Head of caudate nucleus (tissue), 42 donors: Measurements from ENCODE around the gene PLD6.
"Not testable (repeated sequence)": the region's sequence is repeated elsewhere in the genome, so short reads cannot be mapped to it uniquely, and the experiment has no call there.

ENCODE experiments used
- DNase-seq, 42 donors: peaks; one replicate each; pipeline versions ENCODE4 v3.0.0 to v3.0.0-alpha.2; 2020 to 2021; ENCODE audit warnings: mixed read lengths in 7 of 42
- intact Hi-C: fragments of 100-400 bp; cut with DNase I; formaldehyde crosslinking; loops from one replicate; pipeline ENCODE4 v1.15.0; 2022

The PLD6 gene

DNA sequence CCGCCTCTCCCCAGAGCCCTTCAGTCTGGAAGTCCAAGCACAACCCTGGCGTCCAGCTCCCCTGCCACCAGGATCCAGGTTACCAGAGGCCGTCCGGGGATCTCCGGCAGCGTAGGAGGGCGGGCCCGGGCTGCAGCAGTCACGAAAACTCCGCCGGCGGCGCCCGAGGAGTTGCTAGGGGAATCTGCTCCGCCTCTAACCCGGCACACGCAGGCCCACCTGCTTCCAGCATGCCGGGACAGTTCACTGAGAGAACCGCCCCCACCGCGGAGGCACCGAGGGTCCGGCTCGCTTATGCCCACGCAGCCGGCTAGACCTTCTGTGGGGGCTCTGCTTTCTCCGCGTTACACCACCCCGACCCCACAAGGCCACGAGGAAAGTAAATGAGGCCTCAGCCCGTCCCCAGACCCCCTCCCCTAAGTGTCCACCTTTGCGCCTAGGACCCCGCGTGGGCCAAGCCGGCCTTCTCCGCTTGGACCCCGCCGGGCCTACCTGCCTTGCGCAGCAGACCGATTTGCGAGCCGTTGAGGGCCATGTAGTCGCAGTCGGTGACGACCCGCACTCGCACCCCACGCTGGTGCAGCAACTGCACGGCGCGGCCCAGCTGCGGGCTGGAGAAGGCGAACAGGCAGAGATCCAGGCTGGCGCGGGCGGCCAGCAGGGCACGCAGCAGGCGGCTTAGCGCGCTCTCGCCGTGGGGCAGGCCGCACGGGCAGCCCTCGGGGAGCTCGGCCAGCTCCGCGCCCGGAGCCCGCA is 587 bp downstream of the PLD6 start:
- peak in 40 of 42 donors; percentile 41 to 82 (median 66) for DNase-seq
- intact Hi-C loops: no loop called here

DNA sequence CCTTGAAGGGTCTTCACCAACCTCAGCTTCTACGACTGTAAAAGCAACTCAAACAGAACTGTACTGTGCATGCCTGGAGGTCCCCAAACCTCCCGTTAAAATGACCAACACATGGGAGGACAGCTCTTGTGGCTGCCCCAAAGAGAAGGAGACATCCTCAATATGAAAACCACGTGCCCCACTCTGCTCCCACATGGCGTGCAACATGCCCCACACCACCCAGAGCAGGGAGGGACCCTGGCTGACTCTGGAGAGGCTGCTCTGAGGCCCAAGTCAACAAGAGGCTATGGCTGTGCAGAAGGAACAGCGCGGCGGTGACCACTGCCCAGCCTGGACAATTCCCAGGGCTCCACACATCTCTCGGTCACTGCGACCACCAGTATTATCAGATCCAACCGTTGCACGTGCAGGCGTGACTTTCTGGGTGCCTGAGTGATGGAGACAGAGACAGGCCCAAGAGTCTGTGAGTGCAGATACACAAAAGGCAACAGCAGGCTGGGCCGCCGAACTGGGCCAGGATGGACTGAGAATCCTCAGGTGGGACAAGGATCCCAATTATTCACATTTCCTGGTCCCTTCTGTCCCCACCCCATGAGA is 1.4 kb downstream of the PLD6 start:
- intact Hi-C loops: no loop called here
- DNase-seq: no peak

DNA sequence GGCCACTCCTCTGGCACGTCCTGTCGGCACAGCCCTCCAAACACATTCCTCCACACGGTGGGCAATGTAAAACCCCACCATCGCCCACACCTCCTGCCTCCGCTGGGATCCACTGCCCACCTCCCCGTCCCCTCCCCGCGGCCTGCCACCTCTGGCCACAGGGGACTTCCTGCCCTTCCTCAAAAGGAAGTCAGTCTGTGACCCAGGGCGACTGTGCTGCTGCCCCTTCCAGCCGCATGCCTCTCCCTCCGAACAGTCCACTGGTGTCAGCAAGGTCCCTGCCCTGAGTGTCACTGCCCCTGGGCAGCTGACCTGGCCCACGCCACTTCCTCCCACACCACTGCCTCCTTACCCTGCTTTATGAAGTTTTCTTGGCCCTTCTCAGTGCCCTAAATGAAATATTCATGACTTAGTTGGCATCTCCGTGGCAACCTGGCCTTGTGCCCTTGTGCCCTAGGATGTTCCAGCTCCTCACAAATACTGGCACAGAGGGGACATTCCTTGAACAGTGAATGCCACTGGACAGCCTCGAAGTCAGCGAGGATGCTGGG is 2.0 kb downstream of the PLD6 start:
- intact Hi-C loops: no loop called here
- peak in 41 of 42 donors; percentile 43 to 86 (median 71) for DNase-seq

DNA sequence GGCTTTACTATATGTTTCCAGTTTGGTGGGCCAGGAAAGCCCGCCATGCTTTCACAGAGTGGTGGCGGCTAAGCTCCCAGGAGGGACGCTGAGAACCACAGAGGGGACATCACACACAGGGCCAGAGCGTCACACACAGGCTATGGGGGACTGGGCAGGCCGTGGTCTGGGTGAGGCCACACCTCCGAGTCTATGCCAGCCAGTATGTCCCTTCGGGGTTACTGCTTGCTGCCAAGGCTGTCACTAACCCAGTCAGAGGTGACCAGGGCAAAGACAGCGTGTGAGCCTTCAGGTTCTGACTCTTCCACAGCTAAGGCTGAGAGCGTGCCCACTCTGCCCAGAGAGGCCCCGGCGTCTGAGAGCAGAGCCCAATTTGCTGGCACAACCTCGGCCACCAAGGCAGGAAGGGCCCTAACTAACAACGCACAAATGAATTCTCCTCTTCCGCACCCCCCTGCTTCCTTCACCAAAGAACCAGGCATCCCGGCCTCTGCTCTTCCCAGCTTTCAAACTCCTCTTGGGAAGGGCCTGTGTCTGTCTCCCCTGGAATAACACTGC is 2.9 kb downstream of the PLD6 start:
- DNase-seq: no peak
- intact Hi-C loops: no loop called here

DNA sequence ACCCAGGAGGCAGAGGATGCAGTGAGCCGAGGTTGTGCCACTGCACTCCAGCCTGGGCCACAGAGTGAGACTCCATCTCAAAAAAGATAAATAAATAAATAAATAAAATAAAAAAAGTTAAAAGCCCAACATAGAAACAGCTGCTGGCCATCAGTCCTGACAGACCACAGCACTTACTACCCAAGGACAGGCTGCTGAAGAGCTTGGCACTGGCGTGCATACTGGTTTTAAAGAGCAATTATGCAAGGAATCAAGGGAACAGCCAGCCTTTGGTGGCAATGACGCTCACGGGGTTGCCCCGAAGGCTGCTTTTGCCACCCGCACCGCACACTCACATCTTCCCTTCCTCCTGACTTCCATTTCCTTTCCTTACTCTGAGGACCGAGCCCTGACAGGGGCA is 4.2 kb downstream of the PLD6 start:
- intact Hi-C loops: no loop called here
- DNase-seq: no peak

DNA sequence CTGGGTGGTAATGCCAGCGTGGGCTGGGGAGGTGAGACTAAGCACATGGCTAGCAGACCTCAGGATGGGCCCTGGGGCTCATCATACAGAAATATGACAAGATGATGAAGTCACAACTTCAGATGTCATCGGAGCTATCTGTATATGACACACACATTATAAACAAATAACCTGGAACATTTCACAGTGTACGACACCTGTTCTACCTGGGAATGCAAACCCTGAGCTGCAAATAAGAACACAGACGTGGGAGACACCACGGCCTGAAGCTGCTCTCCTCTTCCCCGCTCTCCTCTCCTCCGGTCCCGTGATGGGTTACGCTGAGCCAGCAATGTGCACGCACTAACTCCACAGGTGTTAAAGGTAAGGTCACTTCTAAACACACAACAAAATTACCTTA is 4.9 kb downstream of the PLD6 start:
- intact Hi-C loops: no loop called here

DNA sequence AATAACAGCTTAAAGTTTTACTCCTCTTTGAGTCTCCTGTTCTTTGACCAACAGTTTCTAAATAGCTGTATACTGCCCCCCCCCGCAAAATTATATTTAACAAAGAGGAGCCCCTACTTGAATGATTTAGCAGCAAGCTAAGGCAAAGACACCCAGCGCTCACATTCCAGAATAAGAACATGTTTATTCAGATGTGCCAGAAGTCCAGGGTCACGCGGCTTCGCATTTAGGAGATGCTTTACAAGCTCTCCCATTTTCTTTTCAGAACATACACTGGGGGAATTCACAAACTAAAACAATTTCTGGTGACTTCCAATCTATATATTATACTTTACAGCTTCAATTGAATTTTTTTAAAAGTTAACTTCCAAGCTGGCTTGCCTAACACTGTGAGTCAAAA is 5.3 kb downstream of the PLD6 start:
- DNase-seq: no peak
- intact Hi-C loops: no loop called here

More for the DNA sequence above, 4.9 kb downstream of the PLD6 start:
- DNase-seq: no peak

DNA sequence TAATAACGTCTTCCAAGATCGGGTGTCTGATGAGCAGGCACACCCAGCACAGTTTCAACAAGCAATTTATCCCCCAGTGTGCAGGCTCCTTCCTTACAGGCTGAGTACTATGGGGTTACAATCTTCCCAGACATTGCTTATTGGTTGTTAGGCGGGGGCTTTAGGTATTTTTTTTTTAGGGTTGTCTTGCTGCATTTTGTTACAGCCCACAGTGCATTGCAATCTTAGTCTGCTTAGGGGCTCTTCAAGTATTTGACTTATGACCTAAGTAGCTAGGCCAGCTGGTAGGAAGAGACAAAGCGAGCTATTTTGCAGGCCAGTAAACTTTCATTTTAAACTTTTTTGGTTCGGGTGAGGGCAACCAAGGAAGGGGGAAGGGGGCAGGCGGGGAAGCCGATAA is 5.8 kb downstream of the PLD6 start:
- intact Hi-C loops: no loop called here
- DNase-seq: no peak

DNA sequence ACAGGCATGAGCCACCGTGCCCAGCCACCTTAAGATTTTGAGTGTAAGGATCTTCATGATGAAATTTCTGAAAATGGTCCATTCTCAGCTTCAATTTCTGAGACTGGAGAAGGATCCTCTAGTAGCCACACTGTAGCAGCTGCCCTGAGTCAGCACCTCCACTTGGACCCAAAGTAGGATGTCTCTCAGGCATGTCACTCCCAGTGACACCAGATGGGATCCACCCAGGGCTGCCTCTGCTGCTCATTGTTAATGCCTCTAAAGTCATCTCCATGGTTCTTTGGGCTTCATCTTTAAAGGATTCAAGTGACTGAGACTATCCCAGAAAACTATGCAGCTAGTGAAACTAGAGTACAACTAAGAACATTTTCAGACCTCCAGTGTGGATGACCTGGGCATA is 7.9 kb downstream of the PLD6 start:
- intact Hi-C loops: no loop called here
- DNase-seq: no peak

DNA sequence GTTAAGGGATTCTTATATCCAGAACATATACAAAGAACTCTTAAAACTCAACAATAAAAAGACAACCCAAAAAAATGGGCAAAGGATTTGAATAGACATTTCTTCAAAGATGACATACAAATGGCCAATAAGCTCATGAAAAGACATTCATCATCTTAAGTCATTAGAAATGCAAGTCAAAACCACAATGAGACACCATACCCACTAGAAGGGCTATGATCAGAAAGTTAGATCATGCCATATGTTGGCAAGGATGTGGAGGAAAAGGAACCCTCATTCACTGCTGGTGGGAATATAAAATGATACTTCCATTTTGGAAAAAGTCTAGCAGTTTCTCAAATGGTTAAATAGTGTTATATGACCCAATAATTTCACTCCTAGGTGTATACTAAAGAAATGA is 9.4 kb downstream of the PLD6 start:
- intact Hi-C loops: no loop called here
- DNase-seq: no peak

DNA sequence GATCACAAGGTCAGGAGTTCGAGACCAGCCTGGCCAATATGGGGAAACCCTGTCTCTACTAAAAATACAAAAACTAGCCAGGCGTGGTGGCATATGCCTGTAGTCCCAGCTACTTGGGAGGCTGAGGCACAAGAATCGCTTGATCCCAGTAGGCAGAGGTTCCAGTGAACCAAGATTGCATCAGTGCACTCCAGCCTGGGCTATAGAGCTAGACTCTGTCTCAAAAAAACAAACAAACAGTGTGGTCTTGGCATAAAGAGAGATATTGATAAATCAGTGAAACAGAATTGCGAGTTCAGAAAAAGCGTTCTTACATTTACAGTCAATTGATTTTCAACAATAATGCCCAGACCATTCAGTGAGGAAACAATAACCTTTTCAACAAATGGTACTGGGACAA is 10.7 kb downstream of the PLD6 start:
- intact Hi-C loops, DNase-seq: not testable (repeated sequence)

DNA sequence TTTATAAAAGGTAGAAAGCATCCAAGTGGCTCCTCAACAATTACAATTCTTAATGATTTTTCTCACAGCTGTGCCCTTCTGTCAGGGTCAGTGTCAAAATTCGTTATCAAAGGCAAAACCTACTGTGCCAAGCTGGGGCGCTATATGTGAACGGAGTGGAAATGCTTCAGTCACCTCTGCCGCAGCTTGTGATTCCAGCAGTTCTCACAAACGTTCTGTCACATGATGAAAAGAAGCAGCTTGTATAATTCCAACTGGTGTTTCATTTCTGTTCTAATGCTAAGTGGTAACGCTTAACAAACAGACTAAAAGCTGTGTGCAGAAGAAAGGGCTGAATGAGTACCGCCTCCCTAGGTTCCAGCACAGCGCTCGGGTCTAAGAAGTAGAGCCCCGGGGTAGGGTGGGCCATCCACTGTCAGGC is 14.2 kb downstream of the PLD6 start:
- intact Hi-C loops: no loop called here
- DNase-seq: peak in 13 of 42 donors; percentile 23 to 64 (median 46)

DNA sequence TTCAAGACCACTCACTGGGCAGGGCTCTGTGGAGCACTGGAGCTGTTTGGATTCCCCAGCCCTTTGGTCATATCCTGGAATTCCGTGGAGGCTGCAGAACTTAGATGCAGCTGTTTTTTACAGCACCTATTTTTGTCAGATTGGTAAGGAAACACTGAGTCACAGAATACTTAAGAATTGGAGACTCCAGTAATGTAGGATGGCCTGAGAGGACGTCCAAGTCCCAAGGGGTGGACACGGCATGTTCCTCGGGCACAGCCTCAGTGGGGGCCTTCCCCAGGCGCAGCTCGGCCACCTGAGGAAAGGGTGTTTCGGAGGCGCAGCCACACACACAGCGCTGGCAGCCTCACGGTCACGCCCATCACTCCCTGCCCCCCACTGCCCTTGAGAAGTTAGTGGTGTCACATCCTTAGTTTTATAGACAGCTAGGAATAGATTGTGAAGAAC is 14.8 kb downstream of the PLD6 start:
- intact Hi-C loops: no loop called here
- DNase-seq: peak in 2 of 42 donors; percentile 34 to 52

DNA sequence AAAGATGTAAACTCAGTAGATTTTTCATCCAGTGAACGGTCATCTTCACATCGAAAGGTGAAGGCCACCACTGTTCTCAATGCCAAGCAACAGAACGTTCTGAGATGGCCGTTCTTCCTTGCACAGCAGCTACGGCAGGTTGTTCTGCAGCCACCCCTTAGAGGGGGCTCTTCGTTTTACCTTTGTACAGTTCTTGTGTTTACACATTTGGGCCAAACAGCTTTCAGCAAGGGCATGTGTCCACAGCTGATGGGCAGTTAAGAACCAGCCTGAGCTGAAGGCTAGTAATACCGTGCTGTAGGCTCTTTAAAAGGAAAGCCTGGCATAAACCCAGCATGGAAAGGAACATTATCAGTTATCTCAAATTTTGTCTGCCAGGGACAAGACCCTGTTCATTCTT is 15.9 kb downstream of the PLD6 start:
- no peak for DNase-seq
- intact Hi-C loops: no loop called here

DNA sequence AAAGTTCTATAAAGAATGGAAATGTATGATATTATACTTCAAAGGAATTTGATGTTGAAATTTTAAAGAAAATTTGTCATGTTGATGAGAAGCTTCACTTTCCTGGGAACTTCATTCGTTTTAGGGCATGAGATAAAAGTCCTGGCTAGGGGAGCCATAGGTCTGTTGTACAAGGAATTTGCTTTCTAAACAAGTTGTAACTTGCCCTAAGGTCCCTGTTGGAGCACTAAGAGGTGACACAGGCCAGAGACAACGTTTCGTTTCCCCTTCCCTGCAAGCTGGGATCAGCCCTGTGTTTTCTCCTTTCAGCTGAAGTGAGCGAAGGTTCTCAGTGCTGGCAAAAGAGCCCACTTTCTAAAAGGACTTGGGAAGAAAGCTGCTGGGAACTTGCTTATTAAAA is 16.6 kb downstream of the PLD6 start:
- DNase-seq: no peak
- intact Hi-C loops: no loop called here

DNA sequence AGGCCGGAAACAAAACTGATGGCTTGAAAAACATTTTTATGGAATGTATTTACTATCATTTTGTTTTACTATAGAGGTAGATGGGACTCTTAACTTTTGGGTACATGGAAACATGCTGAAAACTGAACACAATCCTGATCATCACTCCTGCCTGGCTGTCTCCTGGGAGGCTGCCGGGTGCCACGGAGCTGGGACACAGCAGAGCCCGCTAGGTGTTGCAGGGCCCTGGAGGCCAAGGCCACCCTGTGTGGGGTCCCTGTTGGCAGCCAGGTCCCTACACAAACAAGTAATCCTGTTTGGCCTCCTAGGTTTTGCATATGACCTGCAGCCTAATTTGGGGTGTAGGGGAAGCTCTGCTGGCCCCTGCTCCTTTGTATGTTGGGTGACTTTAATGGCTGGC is 17.5 kb downstream of the PLD6 start:
- no peak for DNase-seq
- intact Hi-C loops: no loop called here

DNA sequence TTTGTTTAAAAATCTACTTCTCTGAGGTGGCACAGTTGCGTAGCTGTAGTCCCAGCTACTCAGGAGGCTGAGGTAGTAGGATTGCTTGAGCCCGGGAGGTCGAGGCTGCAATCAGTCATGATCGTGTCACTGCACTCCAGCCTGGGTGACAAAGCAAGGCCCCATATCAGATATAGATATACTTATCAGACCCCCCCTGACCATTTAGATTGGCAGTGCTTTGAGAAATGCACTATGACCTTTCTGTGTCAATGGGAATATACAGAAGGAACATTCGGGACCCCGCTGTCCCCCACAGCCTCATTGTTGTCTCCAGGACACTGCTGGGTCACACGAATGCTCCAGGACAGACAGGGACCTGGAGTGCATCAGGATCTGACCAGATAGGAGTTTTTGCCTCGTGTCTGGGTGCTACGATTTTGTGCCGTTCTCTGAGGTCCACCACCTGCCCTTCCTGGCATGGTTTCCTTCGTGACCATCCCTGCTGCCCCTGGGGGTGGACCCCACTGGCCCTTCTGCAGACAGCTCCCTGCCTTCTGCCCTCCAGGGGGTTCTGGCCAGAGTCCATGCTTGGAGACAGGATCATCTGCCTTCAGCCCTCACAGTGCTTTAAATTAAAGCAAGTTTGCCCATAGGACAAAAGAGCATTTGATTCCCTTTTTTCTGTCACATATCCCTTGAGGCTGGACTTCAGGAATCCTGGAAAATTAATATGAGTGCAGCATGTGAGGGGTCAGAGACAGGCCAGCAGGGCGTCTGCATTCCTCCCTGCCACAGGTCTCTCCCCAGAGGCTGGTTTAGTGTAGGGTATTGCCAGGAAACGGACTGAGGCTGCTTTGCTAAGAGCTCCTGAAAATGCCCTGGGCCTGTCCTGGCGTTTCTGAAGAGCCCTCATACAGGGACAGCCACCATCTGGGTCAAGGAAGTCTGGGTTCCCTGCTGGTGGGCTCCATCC is 19.3 kb downstream of the PLD6 start:
- no peak for DNase-seq
- intact Hi-C loops: no loop called here

DNA sequence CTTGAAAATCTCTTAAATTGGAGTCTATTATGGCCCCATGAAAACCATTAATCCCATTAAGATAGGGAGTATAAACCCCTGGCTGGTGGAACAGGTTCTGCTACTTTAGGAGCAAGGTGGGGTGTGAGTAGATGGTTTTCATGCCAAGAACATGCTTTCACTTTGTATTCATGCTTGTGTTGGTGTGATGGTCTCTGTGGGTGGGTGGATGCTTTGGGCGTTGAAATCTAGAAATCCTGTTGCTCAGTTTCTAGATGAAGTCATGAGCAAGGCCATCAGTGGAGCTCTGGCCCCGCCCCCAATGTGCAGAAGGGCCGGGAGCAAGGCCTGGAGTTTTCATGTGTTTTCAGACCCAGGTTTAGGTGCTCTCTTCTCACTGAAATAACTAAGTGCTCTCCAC is 20.1 kb downstream of the PLD6 start:
- DNase-seq: no peak
- intact Hi-C loops: no loop called here
